ENCODE measurements around the gene MRC2.

The MRC2 gene

GRCh38 chr17:62719586-62719985, 92.1 kb downstream of the MRC2 start:
- DNase-seq (ENCODE audit: low read depth), result no peak
- no peak overlapping the region for H3K4me3 ChIP-seq (ENCODE audit: low read depth, low read length)
- no peak for TF ChIP-seq CTCF (IDR thresholded peaks at IDR 0.05; ENCODE audit: control insufficient read depth, extremely low read depth, insufficient read depth)

- no peak overlapping the region for H3K4me3 ChIP-seq (ENCODE audit: low read depth, low read length)
- no peak for DNase-seq (ENCODE audit: low read depth)
- TF ChIP-seq CTCF (IDR thresholded peaks at IDR 0.05; ENCODE audit: control insufficient read depth, extremely low read depth, insufficient read depth), result no peak
Observed at GRCh38 chr17:62720126-62720850, 92.8 kb downstream of the MRC2 start.

GRCh38 chr17:62722625-62723024, 95.2 kb downstream of the MRC2 start:
- no peak for DNase-seq (ENCODE audit: low read depth)

GRCh38 chr17:62723842-62724241, 96.4 kb downstream of the MRC2 start:
- TF ChIP-seq CTCF (IDR thresholded peaks at IDR 0.05; ENCODE audit: control insufficient read depth, extremely low read depth, insufficient read depth), result no peak
- no peak overlapping the region for H3K4me3 ChIP-seq (ENCODE audit: low read depth, low read length)
- no peak for DNase-seq (ENCODE audit: low read depth)

More at GRCh38 chr17:62722625-62723024, 95.2 kb downstream of the MRC2 start:
- H3K4me3 ChIP-seq (ENCODE audit: low read depth, low read length), result no peak overlapping the region
- TF ChIP-seq CTCF (IDR thresholded peaks at IDR 0.05; ENCODE audit: control insufficient read depth, extremely low read depth, insufficient read depth), result no peak

- H3K4me3 ChIP-seq (ENCODE audit: low read depth, low read length), result no peak overlapping the region
- TF ChIP-seq CTCF (IDR thresholded peaks at IDR 0.05; ENCODE audit: control insufficient read depth, extremely low read depth, insufficient read depth), result no peak
- DNase-seq (ENCODE audit: low read depth), result no peak
Observed at GRCh38 chr17:62724398-62725146, 97.1 kb downstream of the MRC2 start.

- peak; percentile 100 for DNase-seq (ENCODE audit: low read depth)
- H3K4me3 ChIP-seq (ENCODE audit: low read depth, low read length), result no peak overlapping the region; the same call in 1 of the 2 replicates
- 0 out of 2 replicates have a peak, but pooled peaks have one; percentile 6 for TF ChIP-seq CTCF (IDR thresholded peaks at IDR 0.05; ENCODE audit: control insufficient read depth, extremely low read depth, insufficient read depth)
Observed at GRCh38 chr17:62725791-62726249, 98.3 kb downstream of the MRC2 start.

Data from LNCaP clone FGC (cell line).